DMS53 treated with DMSO at 0.1 percent for 48 hours (cell line): ENCODE data around the gene WBP4.
"Not testable (repeated sequence)": the region's sequence is repeated elsewhere in the genome, so short reads cannot be mapped to it uniquely, and the experiment has no call there.

Source experiments
- DNase-seq: peaks from one replicate; lab custom pipeline; 2025; ENCODE audit not compliant: unreplicated experiment; lab: John Stamatoyannopoulos, UW

Gene WBP4

GRCh38 chr13:41042419-41042818 lies 18.9 kb upstream of the WBP4 start:
- DNase-seq: not testable (repeated sequence)

GRCh38 chr13:41048640-41049039 lies 12.7 kb upstream of the WBP4 start:
- DNase-seq: no peak

- DNase-seq: no peak
These were observed 11.5 kb upstream of the WBP4 start for GRCh38 chr13:41049480-41050440.

- no peak for DNase-seq
These were observed 8.9 kb upstream of the WBP4 start for GRCh38 chr13:41052441-41052840.

GRCh38 chr13:41053384-41053826 lies 7.9 kb upstream of the WBP4 start:
- no peak for DNase-seq

- DNase-seq: no peak
These were observed 7.0 kb upstream of the WBP4 start for GRCh38 chr13:41054212-41054877.

- DNase-seq: no peak
These were observed 6.2 kb upstream of the WBP4 start for GRCh38 chr13:41054919-41055619.

- no peak for DNase-seq
These were observed 5.1 kb upstream of the WBP4 start for GRCh38 chr13:41056194-41056593.

- DNase-seq: no peak
These were observed 4.2 kb upstream of the WBP4 start for GRCh38 chr13:41056826-41057711.

GRCh38 chr13:41058295-41059070 lies 2.8 kb upstream of the WBP4 start:
- no peak for DNase-seq

- no peak for DNase-seq
These were observed 1.7 kb upstream of the WBP4 start for GRCh38 chr13:41059456-41060081.

GRCh38 chr13:41060082-41060723 lies 1.1 kb upstream of the WBP4 start:
- DNase-seq: peak; percentile 39

GRCh38 chr13:41060724-41061074 lies 610 bp upstream of the WBP4 start:
- DNase-seq: peak; percentile 43

- DNase-seq: no peak
These were observed 867 bp downstream of the WBP4 start for GRCh38 chr13:41061914-41062837.

- no peak for DNase-seq
These were observed 3.2 kb downstream of the WBP4 start for GRCh38 chr13:41064493-41064892.

- DNase-seq: no peak
These were observed 3.8 kb downstream of the WBP4 start for GRCh38 chr13:41065078-41065477.

GRCh38 chr13:41074523-41074922 lies 13.2 kb downstream of the WBP4 start:
- DNase-seq: no peak

- DNase-seq: no peak
These were observed 13.7 kb downstream of the WBP4 start for GRCh38 chr13:41075034-41075433.
